ENCODE results near the gene OR52D1.

The OR52D1 gene

DNA sequence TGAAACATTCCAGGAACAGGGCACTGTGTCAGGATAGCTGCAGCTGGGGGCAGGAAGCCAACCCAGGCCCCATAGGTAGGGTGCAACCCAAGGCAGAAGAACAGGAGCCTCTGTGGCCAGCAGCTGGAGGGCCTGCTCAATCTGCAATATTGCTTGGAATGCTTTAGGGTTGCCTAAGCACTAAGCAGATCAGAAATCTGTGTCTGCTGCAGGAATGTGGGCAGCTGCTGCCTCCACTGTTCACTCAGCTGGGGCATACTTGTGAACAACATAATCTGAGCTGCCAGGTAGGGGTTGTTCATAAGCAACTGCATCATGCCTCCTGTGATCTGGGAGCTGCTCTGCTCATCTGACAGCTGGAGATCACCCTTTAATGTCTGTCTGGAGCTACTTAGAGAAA, 26.4 kb downstream of the OR52D1 start:
- no peak for FAIRE-seq

GRCh38 chr11:5516599-5516998, 28.1 kb downstream of the OR52D1 start, which contains the start of gene UBQLNL:
Gene UBQLNL (minus strand): TSS chr11:5516699. CDS start chr11:5516441, 258 bp downstream.
- FAIRE-seq = no peak

GRCh38 chr11:5521540-5521939, 33.1 kb downstream of the OR52D1 start:
- no peak for FAIRE-seq

GRCh38 chr11:5522308-5522707, 33.8 kb downstream of the OR52D1 start:
- FAIRE-seq = no peak

DNA sequence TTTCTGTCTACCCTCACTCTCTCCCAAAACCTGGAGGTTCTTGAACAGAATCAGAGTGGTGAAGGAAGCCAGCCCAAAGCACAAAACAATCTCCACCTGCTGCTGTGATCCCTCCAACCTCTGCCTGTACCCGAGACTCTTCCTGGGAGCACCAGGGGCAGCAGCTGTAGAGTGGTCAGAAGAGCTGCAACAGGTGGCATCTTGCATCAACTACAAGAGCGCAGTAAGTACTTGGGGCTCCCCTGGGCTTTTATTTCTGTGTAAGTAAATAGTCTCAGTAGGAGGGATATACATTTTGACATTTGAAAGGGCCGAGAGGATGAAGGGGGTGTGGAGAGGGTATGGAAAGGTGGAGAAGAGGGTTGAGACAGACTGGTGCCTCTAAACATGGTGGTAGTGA, 36.3 kb downstream of the OR52D1 start:
- FAIRE-seq = no peak

DNA sequence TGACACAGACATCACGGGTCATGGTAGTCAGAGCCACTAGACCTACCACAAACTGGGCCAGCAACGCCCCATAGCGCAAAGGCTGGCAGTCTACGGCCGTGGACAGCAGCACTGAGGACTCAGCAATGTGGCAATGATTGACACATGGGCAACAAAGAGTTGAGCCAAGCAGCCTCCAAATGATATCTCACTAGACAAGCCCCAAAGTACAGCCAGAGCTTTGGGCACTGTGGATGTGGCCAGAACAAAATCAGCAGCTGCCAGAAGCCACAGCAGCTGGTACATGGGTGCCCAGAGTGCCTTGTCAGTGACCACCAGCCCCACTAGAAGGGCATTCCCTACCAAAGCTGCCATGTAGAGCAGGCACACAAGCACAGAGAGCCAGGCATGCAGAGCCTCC, 39.2 kb downstream of the OR52D1 start:
- no peak for FAIRE-seq

GRCh38 chr11:5528495-5528894, 40.0 kb downstream of the OR52D1 start:
- FAIRE-seq = no peak

DNA sequence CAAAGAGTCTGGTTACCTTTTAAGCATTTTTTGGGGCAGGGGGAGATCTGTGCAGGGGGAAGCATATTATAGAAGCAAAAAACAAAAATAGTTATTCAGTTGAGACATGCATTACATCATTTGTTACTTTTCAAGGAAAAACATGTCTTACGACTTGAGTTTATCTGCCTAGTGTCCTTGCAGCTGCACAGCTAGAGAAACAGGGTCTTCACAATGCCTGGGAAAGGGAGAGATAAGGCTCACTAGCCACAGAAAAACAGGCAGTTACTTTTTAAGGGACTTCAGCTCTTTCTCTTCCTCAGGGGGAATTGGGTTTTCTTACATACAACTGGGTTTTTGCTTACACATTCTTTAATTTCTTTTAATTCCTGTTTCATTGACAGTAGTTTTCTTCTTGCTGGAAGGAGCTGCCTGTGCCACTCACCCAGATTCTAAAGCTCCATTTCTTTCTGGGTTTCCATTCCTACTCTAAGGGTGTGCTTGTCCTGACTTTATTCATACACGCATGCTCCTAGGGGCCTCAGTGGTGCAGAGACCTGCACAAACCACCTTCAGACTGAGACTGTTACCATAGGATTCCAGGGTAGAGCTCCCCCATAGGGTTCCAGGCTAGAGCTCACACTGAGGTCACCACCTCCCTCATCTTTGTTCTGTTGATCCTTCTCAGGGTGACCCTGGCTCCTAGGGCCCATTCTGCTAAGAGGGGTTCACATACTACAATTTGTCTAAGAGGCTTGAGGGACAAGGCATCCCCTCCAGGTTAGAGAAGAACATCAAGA, 42.8 kb downstream of the OR52D1 start:
- no peak for FAIRE-seq

GRCh38 chr11:5534046-5534445, 45.6 kb downstream of the OR52D1 start:
- no peak for FAIRE-seq

- FAIRE-seq = no peak
Measured at GRCh38 chr11:5536482-5536881, 48.0 kb downstream of the OR52D1 start.
